SK-N-SH (cell line): ENCODE data around the gene UNC13D. TPM values are rescaled to one million over a fixed set of nuclear protein-coding genes. Genes with fewer than 3 reads are reported as not detected.
A peak's percentile ranks its signal among the peaks of the same experiment; 100 is the strongest.

Source experiments
- CTCF ChIA-PET: fragments of 300-600, 350-600 bp; formaldehyde crosslinking; extraction: SDS; loops from one replicate; lab custom pipeline; 2021; lab: Yijun Ruan, JAX
- POLR2A ChIA-PET: fragments of 350-600 bp; sonication (Branson Sonifier 250); formaldehyde crosslinking; extraction: SDS; loops from one replicate; lab custom pipeline; 2020; ENCODE audit warnings: antibody characterized with exemption, inconsistent platforms; lab: Yijun Ruan, JAX
- DNase-seq: peaks from one replicate; pipeline ENCODE4 v3.0.0; 2012
- H2AFZ ChIP-seq: fragments of 200-600 bp; sonication (generic); 2 replicates; pipeline ENCODE4 v1.8.1; 2016; ENCODE audit warnings: antibody characterized with exemption, mild to moderate bottlenecking, low read depth
- H3F3A ChIP-seq: fragments of 200-600 bp; sonication (generic); replicated peaks from 2 replicates; pipeline ENCODE3; 2016; ENCODE audit warnings: antibody characterized with exemption, mild to moderate bottlenecking; ENCODE audit not compliant: insufficient read depth
- H3K27ac ChIP-seq, 2 experiments: fragments of 200-500 bp in 1 of 2; fragments of 200-600 bp in 1 of 2; sonication (Bioruptor generic) in 1 of 2; sonication (generic), shearing (Covaris generic) in 1 of 2; 2 replicates each; pipeline versions ENCODE4 v1.5.1 to v1.6.1; 2014 to 2016; ENCODE audit warnings: low read depth in 2 of 2, inconsistent platforms in 1 of 2, low read length in 1 of 2, mild to moderate bottlenecking in 1 of 2, mixed read lengths in 1 of 2
- H3K27me3 ChIP-seq: fragments of 200-600 bp; sonication (generic), shearing (Covaris generic); 2 replicates; pipeline ENCODE4 v1.6.1; 2016; ENCODE audit warnings: mixed run types; ENCODE audit not compliant: insufficient read depth
- H3K36me3 ChIP-seq, 2 experiments: fragments of 200-500 bp in 1 of 2; fragments of 200-600 bp in 1 of 2; sonication (Bioruptor generic) in 1 of 2; sonication (generic) in 1 of 2; replicated peaks in 1 of 2; 2 replicates each; pipeline versions ENCODE3 to v1.5.1; 2014 to 2016; ENCODE audit warnings: low read length in 1 of 2, mild to moderate bottlenecking in 1 of 2; ENCODE audit not compliant: insufficient read depth in 2 of 2, control insufficient read depth in 1 of 2
- H3K4me1 ChIP-seq, 2 experiments: fragments of 200-500 bp in 1 of 2; fragments of 200-600 bp in 1 of 2; sonication (Bioruptor generic) in 1 of 2; sonication (generic), shearing (Covaris generic) in 1 of 2; 2 replicates each; pipeline versions ENCODE4 v1.5.1 to v1.6.1; 2014 to 2016; ENCODE audit warnings: low read depth in 1 of 2, low read length in 1 of 2, mixed run types in 1 of 2; ENCODE audit not compliant: insufficient read depth in 2 of 2, control insufficient read depth in 1 of 2
- H3K4me2 ChIP-seq: fragments of 200-600 bp; sonication (generic), shearing (Covaris generic); 2 replicates; pipeline ENCODE4 v1.6.1; 2017; ENCODE audit warnings: mixed run types
- H3K4me3 ChIP-seq, 2 experiments: fragments of 200-500 bp in 1 of 2; fragments of 200-600 bp in 1 of 2; sonication (Bioruptor generic) in 1 of 2; sonication (generic), shearing (Covaris generic) in 1 of 2; 2 replicates each; pipeline versions ENCODE4 v1.5.1 to v1.8.1; 2014 to 2016; ENCODE audit warnings: low read depth in 2 of 2, inconsistent platforms in 1 of 2, low read length in 1 of 2, mild to moderate bottlenecking in 1 of 2, mixed read lengths in 1 of 2, moderate library complexity in 1 of 2
- H3K79me2 ChIP-seq: fragments of 200-600 bp; sonication (generic); 2 replicates; pipeline ENCODE4 v1.8.1; 2017; ENCODE audit warnings: mild to moderate bottlenecking; ENCODE audit not compliant: insufficient read depth
- H3K9ac ChIP-seq: fragments of 200-600 bp; sonication (generic); 2 replicates; pipeline ENCODE4 v1.6.1; 2017; ENCODE audit warnings: mixed run types
- H3K9me2 ChIP-seq: fragments of 200-600 bp; sonication (generic); 2 replicates; pipeline ENCODE4 v1.6.1; 2017; ENCODE audit warnings: mixed run types
- H3K9me3 ChIP-seq: fragments of 200-600 bp; sonication (generic); 2 replicates; pipeline ENCODE4 v1.6.1; 2017; ENCODE audit warnings: mixed run types, mild to moderate bottlenecking, moderate library complexity
- H4K20me1 ChIP-seq: fragments of 200-600 bp; sonication (generic); 2 replicates; pipeline ENCODE4 v1.6.1; 2017; ENCODE audit warnings: mild to moderate bottlenecking, mixed run types; ENCODE audit not compliant: insufficient read depth
- CHD2 ChIP-seq: fragments of 150-350 bp; IDR thresholded peaks from 2 replicates; pipeline ENCODE4 v1.6.1; 2018; ENCODE audit warnings: low read length; ENCODE audit not compliant: partially characterized antibody
- ELF1 ChIP-seq: IDR thresholded peaks from 2 replicates; pipeline ENCODE4 v1.4.0; 2012
- EP300 ChIP-seq, 2 experiments: IDR thresholded peaks; 2 replicates each; pipeline versions ENCODE4 v1.4.0 to v1.6.1; 2012; ENCODE audit warnings: borderline replicate concordance in 1 of 2, low read depth in 1 of 2, low read length in 1 of 2
- GABPA ChIP-seq: IDR thresholded peaks from 2 replicates; pipeline ENCODE4 v1.4.0; 2012; ENCODE audit warnings: low read depth, mild to moderate bottlenecking
- GATA2 ChIP-seq: sonication (generic); formaldehyde crosslinking; IDR thresholded peaks from 2 replicates; pipeline ENCODE4 v1.5.0; 2020; ENCODE audit warnings: mild to moderate bottlenecking, missing genetic modification reagents
- IRF3 ChIP-seq: fragments of 150-350 bp; IDR thresholded peaks from 2 replicates; pipeline ENCODE4 v1.6.1; 2016; ENCODE audit warnings: mild to moderate bottlenecking, low read depth, low read length
- JUND ChIP-seq: IDR thresholded peaks from 2 replicates; pipeline ENCODE4 v1.4.0; 2012
- MEF2A ChIP-seq: IDR thresholded peaks from 2 replicates; pipeline ENCODE4 v1.4.0; 2012; ENCODE audit warnings: low read depth, borderline replicate concordance
- MXI1 ChIP-seq: IDR thresholded peaks from 2 replicates; pipeline ENCODE4 v1.6.1; 2012; ENCODE audit warnings: mild to moderate bottlenecking, low read depth, low read length, improper control_type of control experiment
- NFIC ChIP-seq: IDR thresholded peaks from 2 replicates; pipeline ENCODE4 v1.4.0; 2012; ENCODE audit warnings: borderline replicate concordance
- PBX3 ChIP-seq: IDR thresholded peaks from 2 replicates; pipeline ENCODE4; 2012
- POLR2AphosphoS5 ChIP-seq: IDR thresholded peaks from 2 replicates; pipeline ENCODE4 v1.6.1; 2012; ENCODE audit warnings: low read depth, low read length
- REST ChIP-seq: IDR thresholded peaks from 2 replicates; pipeline ENCODE4 v1.6.1; 2012; ENCODE audit warnings: mild to moderate bottlenecking, low read depth, low read length, moderate library complexity
- TAF1 ChIP-seq: IDR thresholded peaks from 2 replicates; pipeline ENCODE4 v1.6.1; 2012; ENCODE audit warnings: low read depth, mild to moderate bottlenecking, low read length, moderate library complexity, borderline replicate concordance
- TEAD4 ChIP-seq: IDR thresholded peaks from 2 replicates; pipeline ENCODE4 v1.4.0; 2012; ENCODE audit warnings: mild to moderate bottlenecking, borderline replicate concordance; ENCODE audit not compliant: insufficient read depth
- YY1 ChIP-seq: IDR thresholded peaks from 2 replicates; pipeline ENCODE4 v1.4.0; 2012; ENCODE audit warnings: low read depth, mild to moderate bottlenecking
- WGBS: methylation state at CpG from one replicate; pipeline ENCODE4 v1.1.6; 2017; ENCODE audit warnings: low lambda C conversion rate; 5-methylcytosine and 5-hydroxymethylcytosine counted together
- polyA plus RNA-seq, 3 experiments: library from polyadenylated mRNA; depleted of rRNA; stranded (reverse); fragments of >200 nt; gene quantifications; 2 replicates each; pipeline ENCODE4 v1.2.3, GENCODE V29; 2012

Gene UNC13D
- polyA plus RNA-seq, 1 of the 3 experiments (the other 2 are of a cell fraction): 0.99 TPM

DNA sequence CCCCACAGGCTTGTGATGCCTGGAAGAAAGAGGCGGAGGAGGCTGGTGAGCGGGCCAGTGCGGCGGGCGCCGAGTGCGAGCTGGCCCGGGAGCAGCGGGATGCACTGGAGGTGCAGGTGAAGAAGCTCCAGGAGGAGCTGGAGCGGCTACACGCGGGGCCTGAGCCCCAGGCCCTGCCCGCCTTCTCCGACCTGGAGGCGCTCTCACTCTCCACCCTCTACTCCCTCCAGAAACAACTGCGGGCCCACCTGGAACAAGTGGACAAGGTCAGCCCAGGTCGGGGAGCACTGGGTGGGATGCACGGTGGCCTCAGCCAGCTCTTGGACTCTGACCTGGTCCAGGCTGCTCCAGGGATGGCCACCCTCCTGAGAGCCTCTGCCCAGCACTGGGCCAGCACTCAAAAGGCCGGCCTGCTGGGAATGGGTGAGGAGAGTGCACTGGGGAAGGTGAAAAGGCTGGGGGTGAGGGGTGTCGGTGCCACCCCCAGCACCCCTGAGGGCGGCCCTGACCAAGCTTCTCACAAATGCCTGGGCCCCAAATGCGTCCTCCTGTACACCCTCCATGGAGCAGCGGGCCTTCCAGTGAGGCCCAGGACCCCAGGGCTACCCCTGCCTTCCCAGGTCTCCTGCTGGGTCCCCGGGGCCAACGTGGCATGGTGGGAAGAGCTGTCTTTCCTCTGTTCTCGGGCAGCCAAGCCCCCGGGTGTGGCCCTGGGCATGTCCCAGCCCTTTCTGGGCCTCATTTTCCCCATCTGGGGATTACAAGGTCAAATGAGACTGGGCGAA lies 20.8 kb downstream of the UNC13D start:
- H3K36me3 ChIP-seq: peaks cover 4 to 58% of the 10 kb centered on the region in 2 experiments
- no peak overlapping the region for H3K4me2 ChIP-seq
- H3K79me2 ChIP-seq: no peaks in the 10 kb centered on the region
- no peaks in the 10 kb centered on the region for H3K9me3 ChIP-seq
- H3K27ac ChIP-seq: peak overlapping the region in 1 of 2 experiments; percentile 12; a peak in 1 of 4 replicates
- no peak overlapping the region for H3K9ac ChIP-seq
- peaks cover 5 to 44% of the 10 kb centered on the region in 2 experiments; a peak in 2 of 4 replicates for H3K4me1 ChIP-seq
- no peak overlapping the region for H3K4me3 ChIP-seq
- H3K9me2 ChIP-seq: no peaks in the 10 kb centered on the region
- H4K20me1 ChIP-seq: no peaks in the 10 kb centered on the region
- no peaks in the 10 kb centered on the region for H3K27me3 ChIP-seq
- TF ChIP-seq CHD2 (no peak), GATA2 (no peak), YY1 (no peak), JUND (no peak), EP300 (IDR thresholded peaks at IDR 0.05; ENCODE audit: borderline replicate concordance in 1 of 2, low read depth in 1 of 2, low read length in 1 of 2) (no peak), MEF2A (no peak), TAF1 (no peak), REST (no peak), POLR2AphosphoS5 (no peak), IRF3 (no peak), PBX3 (no peak), NFIC (no peak), GABPA (no peak), TEAD4 (no peak), ELF1 (no peak), MXI1 (no peak)
- no peak for DNase-seq
- no peak overlapping the region for H2AFZ ChIP-seq
- POLR2A ChIA-PET: interaction anchor here (0.5 to 4.7 kb wide), 4 partner anchors 22 to 157 kb away, joined by 3 to 31 read pairs (median 4); no protein-coding TSS in a partner anchor
- CTCF ChIA-PET: interaction anchor here (0.6 to 11.0 kb wide), 12 partner anchors 10 to 74 kb away, joined by 3 to 111 read pairs (median 8); partner anchors contain the start of genes GALK1 and WBP2
- WGBS: 81% methylated on average over 21 of the region's 28 CpGs
- H3F3A ChIP-seq: peaks cover 7% of the 10 kb centered on the region
